Adrenal gland (tissue), 12 donors: ENCODE data around the gene TCF15. TPM values are rescaled to one million over a fixed set of nuclear protein-coding genes. Genes with fewer than 3 reads are reported as not detected.

Experiments
- DNase-seq, 7 donors: peaks; one replicate each; pipeline ENCODE4 v3.0.0-alpha.2; 2019 to 2020
- H3K27ac ChIP-seq, 5 donors: fragments of 200-600 bp; sonication (generic) in 4 of 5; 1 replicate in 3 of 5; 2 replicates in 2 of 5; pipeline versions ENCODE4 v1.5.1 to v1.8.0; 2016 to 2020; ENCODE audit warnings: mild to moderate bottlenecking in 1 of 5
- H3K27me3 ChIP-seq: fragments of 200-600 bp; 2 replicates; pipeline ENCODE4 v1.8.0; 2021
- H3K36me3 ChIP-seq, 2 donors: fragments of 200-600 bp; replicated peaks in 1 of 2; 1 replicate in 1 of 2; 2 replicates in 1 of 2; pipeline versions ENCODE4 v1.5.1 to v1.8.0; 2018 to 2022
- H3K4me1 ChIP-seq, 2 donors: fragments of 200-600 bp; replicated peaks in 1 of 2; 1 replicate in 1 of 2; 2 replicates in 1 of 2; pipeline versions ENCODE4 v1.5.1 to v1.8.0; 2018 to 2021
- H3K4me3 ChIP-seq, 4 donors: fragments of 200-600 bp; sonication (generic) in 3 of 4; one replicate each; pipeline ENCODE4 v1.5.1; 2016 to 2018
- H3K9me3 ChIP-seq, 3 donors: fragments of 200-600 bp; sonication (generic) in 1 of 3; replicated peaks in 1 of 3; 1 replicate in 2 of 3; 2 replicates in 1 of 3; pipeline versions ENCODE4 v1.5.1 to v1.8.0; 2016 to 2021
- CTCF ChIP-seq, 6 experiments: fragments of 450-650 bp in 4 of 6; fragments of 200-600 bp in 2 of 6; sonication (generic) in 1 of 6; IDR thresholded peaks; 1 replicate in 5 of 6; 2 replicates in 1 of 6; pipeline versions ENCODE4 v1.5.1 to v1.8.0; 2016 to 2021; ENCODE audit warnings: antibody characterized with exemption in 6 of 6, mild to moderate bottlenecking in 2 of 6, moderate library complexity in 1 of 6
- POLR2A ChIP-seq, 2 donors: fragments of 450-650 bp; IDR thresholded peaks; one replicate each; pipeline ENCODE4 v1.6.1; 2017; ENCODE audit warnings: antibody characterized with exemption in 2 of 2, mild to moderate bottlenecking in 2 of 2, moderate library complexity in 1 of 2
- WGBS, 4 donors: extraction: QIAGEN DNeasy Blood & Tissue Kit in 2 of 4; methylation state at CpG; one replicate each; pipeline versions ENCODE4 v1.1.5 to v1.1.7; 2013 to 2017; 5-methylcytosine and 5-hydroxymethylcytosine counted together
- intact Hi-C, 2 donors: fragments of 100-400 bp; cut with DNase I; formaldehyde crosslinking; loops; one replicate each; pipeline versions ENCODE4 v1.14.1 to v1.15.0; 2022 to 2023
- polyA plus RNA-seq, 3 donors: library from polyadenylated mRNA; stranded (reverse); fragments of 200-250 nt in 2 of 3; fragments of 350-450 nt in 1 of 3; fragmentation: Illumina TruSeq in 1 of 3; extraction: RNeasy Lipid Tissue Mini Kit (QIAGEN cat#74804) in 1 of 3; gene quantifications; one replicate each; pipeline ENCODE4 v1.2.3, GENCODE V29; 2013 to 2014
- total RNA-seq, 9 donors: library from RNA; depleted of rRNA in 4 of 9; stranded (reverse); fragments of >200 nt in 4 of 9; fragments of 120-200 nt in 1 of 9; fragmentation: NEBNext Ultra II Directional in 1 of 9; extraction: Animal tissue kit (Norgen Biotek cat#: 25700) in 1 of 9; gene quantifications; one replicate each; pipeline versions ENCODE4 v1.1.0 to v1.2.4, GENCODE V29; 2013 to 2023
- donor health status: healthy with polysubstance abuse.
- donor health status: Bipolar disorder and iron deficiency.
- donor health status: DM: yes; HTN: yes; CAD: no.
- donor health status: DM: no; HTN: no; CAD: no.
- donor health status: DM: no; HTN: no; CAD: no.
- donor health status: DM: yes; HTN: yes; CAD: no.

Gene TCF15
- total and polyA plus RNA-seq, 12 donors = 0.31 to 3.0 (median 0.96) TPM

GRCh38 chr20:622161-622560 is 12.1 kb upstream of the TCF15 start:
- no peaks in the 10 kb centered on the region for H3K27me3 ChIP-seq
- TF ChIP-seq POLR2A (IDR thresholded peaks at IDR 0.05) = no peak
- no peak for TF ChIP-seq CTCF (IDR thresholded peaks at IDR 0.05)
- WGBS, 4 donors = 67 to 83% (median 76%) methylated on average over 5 to 7 of the region's 7 CpGs

DNA sequence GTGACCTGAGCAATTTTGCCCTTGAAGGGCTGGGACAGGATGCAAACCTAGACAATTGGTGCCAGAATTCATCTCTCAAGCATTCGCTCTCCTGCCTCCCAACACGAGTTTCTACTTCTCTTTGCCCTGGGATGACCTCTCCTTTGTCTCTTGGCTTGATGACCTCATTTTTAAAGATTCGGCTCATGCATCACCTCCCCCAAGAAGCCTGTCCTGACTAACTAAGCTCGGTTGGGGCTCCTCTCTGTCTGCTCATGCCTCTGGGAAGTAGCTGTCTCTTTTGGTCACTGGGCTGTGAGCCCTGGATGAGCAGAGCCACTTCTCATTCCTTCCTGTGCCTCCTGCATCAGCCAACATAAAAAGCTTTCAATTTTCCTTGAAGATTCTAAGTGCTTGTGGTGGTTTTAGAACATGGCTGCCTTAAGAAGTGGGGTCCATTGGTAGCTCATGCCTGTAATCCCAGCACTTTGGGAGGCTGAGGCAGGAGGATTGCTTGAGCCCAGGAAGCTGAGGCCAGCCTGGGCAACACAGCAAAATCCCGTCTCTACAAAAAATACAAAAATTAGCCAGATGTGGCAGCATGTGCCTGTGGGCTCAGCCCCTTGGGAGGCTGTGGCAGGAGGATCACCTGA is 11.1 kb upstream of the TCF15 start:
- Histone ChIP-seq H3K27me3 (peaks cover 5% of the 10 kb centered on the region), H3K9me3 (no peaks in the 10 kb centered on the region), H3K4me3 (no peak overlapping the region), H3K27ac (no peak overlapping the region), H3K4me1 (no peaks in the 10 kb centered on the region), H3K36me3 (no peaks in the 10 kb centered on the region)
- no peak for TF ChIP-seq POLR2A (IDR thresholded peaks at IDR 0.05)
- no peak for TF ChIP-seq CTCF (IDR thresholded peaks at IDR 0.05)
- WGBS, 4 donors = 45 to 64% (median 50%) methylated on average over 4 to 5 of the region's 5 CpGs
- intact Hi-C loops = no loop called here
- DNase-seq = no peak

More at GRCh38 chr20:622161-622560, 12.1 kb upstream of the TCF15 start:
- Histone ChIP-seq H3K9me3 (no peaks in the 10 kb centered on the region), H3K27ac (no peak overlapping the region), H3K36me3 (no peaks in the 10 kb centered on the region), H3K4me3 (no peak overlapping the region), H3K4me1 (no peaks in the 10 kb centered on the region)
- intact Hi-C loops = no loop called here
- DNase-seq = no peak

GRCh38 chr20:620246-620645 is 10.1 kb upstream of the TCF15 start:
- H3K27me3 ChIP-seq = peaks cover 6% of the 10 kb centered on the region
- no peak for TF ChIP-seq CTCF (IDR thresholded peaks at IDR 0.05)
- TF ChIP-seq POLR2A (IDR thresholded peaks at IDR 0.05) = no peak

DNA sequence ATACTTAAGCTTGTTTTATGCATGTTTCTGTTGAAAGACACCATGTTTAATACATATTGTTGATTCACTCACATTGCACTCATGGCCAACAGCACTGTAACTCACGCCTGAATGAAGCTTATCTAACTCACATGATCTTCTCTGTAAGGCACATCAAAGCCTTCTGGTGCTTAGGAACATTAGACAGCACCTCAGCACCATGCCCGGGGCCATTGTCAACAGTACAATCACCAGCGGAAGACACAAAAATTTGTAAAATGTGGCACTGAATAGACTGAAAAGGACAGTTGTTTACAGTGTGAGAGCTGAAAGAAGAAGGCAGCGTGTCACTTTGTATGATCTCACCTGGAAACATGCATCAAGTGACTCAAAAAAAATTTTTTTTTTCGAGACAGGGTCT is 8.9 kb upstream of the TCF15 start:
- 71 to 81% (median 80%) methylated on average over 5 of the region's 5 CpGs for WGBS, 4 donors
- Histone ChIP-seq H3K9me3 (no peaks in the 10 kb centered on the region), H3K4me1 (no peaks in the 10 kb centered on the region), H3K36me3 (no peaks in the 10 kb centered on the region), H3K27ac (no peak overlapping the region), H3K4me3 (no peak overlapping the region), H3K27me3 (peaks cover 6% of the 10 kb centered on the region)
- TF ChIP-seq CTCF (IDR thresholded peaks at IDR 0.05) = no peak
- TF ChIP-seq POLR2A (IDR thresholded peaks at IDR 0.05) = no peak
- DNase-seq = no peak
- intact Hi-C loops = no loop called here

More at GRCh38 chr20:620246-620645, 10.1 kb upstream of the TCF15 start:
- Histone ChIP-seq H3K36me3 (no peaks in the 10 kb centered on the region), H3K9me3 (no peaks in the 10 kb centered on the region), H3K4me1 (no peaks in the 10 kb centered on the region), H3K4me3 (no peak overlapping the region), H3K27ac (no peak overlapping the region)
- WGBS, 4 donors = 30 to 50% (median 40%) methylated on average over 6 to 7 of the region's 7 CpGs
- intact Hi-C loops = no loop called here
- DNase-seq = no peak
